ENCODE measurements around the gene P2RX1.

GRCh38 chr17:3866276-3866675, 50.0 kb downstream of the P2RX1 start:
- no peak for TF ChIP-seq OSR1 (CRISPR knock-in tag; IDR thresholded peaks at IDR 0.05)
- TF ChIP-seq SNAI2 (CRISPR knock-in tag; IDR thresholded peaks at IDR 0.05), result no peak
- no peak for TF ChIP-seq BACH2 (CRISPR knock-in tag; IDR thresholded peaks at IDR 0.05; ENCODE audit: borderline replicate concordance)
- no peak for TF ChIP-seq CREB5 (CRISPR knock-in tag; IDR thresholded peaks at IDR 0.05; ENCODE audit: low read depth)
- no peak for TF ChIP-seq PPARA (CRISPR knock-in tag; IDR thresholded peaks at IDR 0.05; ENCODE audit: borderline replicate concordance)
- TF ChIP-seq ZC3H10 (CRISPR knock-in tag; IDR thresholded peaks at IDR 0.05), result no peak
- TF ChIP-seq RARB (CRISPR knock-in tag; IDR thresholded peaks at IDR 0.05), result no peak
- TF ChIP-seq TOX (CRISPR knock-in tag; IDR thresholded peaks at IDR 0.05; ENCODE audit: borderline replicate concordance), result no peak
- TF ChIP-seq CSDC2 (CRISPR knock-in tag; IDR thresholded peaks at IDR 0.05), result no peak
- TF ChIP-seq PATZ1 (CRISPR knock-in tag; IDR thresholded peaks at IDR 0.05; ENCODE audit: borderline replicate concordance), result no peak
- TF ChIP-seq ARNTL (CRISPR knock-in tag; IDR thresholded peaks at IDR 0.05; ENCODE audit: borderline replicate concordance, low read depth), result no peak
- TF ChIP-seq ESRRG (CRISPR knock-in tag; IDR thresholded peaks at IDR 0.05), result no peak
- TF ChIP-seq ZNF8 (CRISPR knock-in tag; IDR thresholded peaks at IDR 0.05), result no peak

Measured in SK-N-SH treated with all-trans-retinoic acid at 6 μM for 48 hours (cell line).